Measurements from ENCODE around the gene LCN1.

The LCN1 gene

DNA sequence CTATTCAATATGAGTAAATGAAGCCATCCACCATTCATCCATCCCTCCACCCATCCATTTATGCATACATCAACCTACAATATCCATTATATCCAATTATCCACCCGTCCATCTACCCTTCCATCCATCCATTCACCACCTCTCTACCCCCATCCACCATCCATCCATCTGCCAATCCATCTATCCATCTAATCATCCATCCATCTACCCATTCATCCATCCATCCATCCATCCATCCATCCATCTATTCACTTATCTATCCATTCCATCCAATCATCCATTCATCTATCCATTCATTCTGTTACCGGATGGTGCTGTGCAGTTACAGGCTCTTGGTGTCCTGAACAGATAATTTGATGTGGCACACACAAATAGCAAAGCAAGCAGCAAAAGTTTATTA lies 51.0 kb downstream of the LCN1 start:
- Histone ChIP-seq H3K27me3 (ENCODE audit: insufficient read depth, low read length, poor library complexity, severe bottlenecking) (no peaks in the 10 kb centered on the region), H3K4me3 (ENCODE audit: low read length, poor library complexity, severe bottlenecking) (no peak overlapping the region), H3K36me3 (ENCODE audit: insufficient read depth, low read length) (no peaks in the 10 kb centered on the region), H3K79me2 (ENCODE audit: insufficient read depth, low read length) (no peaks in the 10 kb centered on the region), H3K4me1 (ENCODE audit: insufficient read depth, low read length, poor library complexity, severe bottlenecking) (no peaks in the 10 kb centered on the region), H3K9ac (ENCODE audit: low read depth, low read length, poor library complexity, severe bottlenecking) (no peak overlapping the region), H3K9me3 (ENCODE audit: insufficient read depth, low read depth, low read length) (no peaks in the 10 kb centered on the region; the same call in 1 of the 2 replicates), H3K4me2 (ENCODE audit: low read depth, low read length, poor library complexity, severe bottlenecking) (no peak overlapping the region), H4K20me1 (ENCODE audit: insufficient read depth, low read length, poor library complexity, severe bottlenecking) (no peaks in the 10 kb centered on the region), H3F3A (ENCODE audit: low read depth) (no peaks in the 10 kb centered on the region), H3K9me2 (replicated peaks; ENCODE audit: low read depth, low read length) (no peaks in the 10 kb centered on the region), H2AFZ (ENCODE audit: low read length) (no peak overlapping the region)
- no peak for TF ChIP-seq EZH2phosphoT487 (IDR thresholded peaks at IDR 0.05; ENCODE audit: borderline replicate concordance)
- TF ChIP-seq CTCF (conservative IDR thresholded peaks at IDR 0.05; ENCODE audit: low read length), result no peak

DNA sequence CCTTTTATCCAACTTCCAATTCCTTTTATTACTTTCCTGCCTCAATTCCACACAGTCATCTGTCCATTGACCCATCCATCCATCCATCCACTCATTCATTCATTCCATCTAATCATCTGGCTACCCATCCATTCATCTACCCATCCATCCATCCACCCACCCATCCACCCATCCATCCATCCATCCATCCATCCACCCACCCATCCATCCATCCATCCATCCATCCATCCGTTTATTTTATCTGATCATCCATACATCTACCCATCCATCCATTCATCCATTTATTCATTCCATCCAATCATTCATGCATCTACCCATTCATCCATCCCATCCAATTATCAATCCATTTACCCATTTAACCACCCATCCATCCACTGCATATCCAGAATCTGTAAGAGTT lies 51.9 kb downstream of the LCN1 start:
- no peaks in the 10 kb centered on the region for H3K27me3 ChIP-seq (ENCODE audit: insufficient read depth, low read length, poor library complexity, severe bottlenecking)

DNA sequence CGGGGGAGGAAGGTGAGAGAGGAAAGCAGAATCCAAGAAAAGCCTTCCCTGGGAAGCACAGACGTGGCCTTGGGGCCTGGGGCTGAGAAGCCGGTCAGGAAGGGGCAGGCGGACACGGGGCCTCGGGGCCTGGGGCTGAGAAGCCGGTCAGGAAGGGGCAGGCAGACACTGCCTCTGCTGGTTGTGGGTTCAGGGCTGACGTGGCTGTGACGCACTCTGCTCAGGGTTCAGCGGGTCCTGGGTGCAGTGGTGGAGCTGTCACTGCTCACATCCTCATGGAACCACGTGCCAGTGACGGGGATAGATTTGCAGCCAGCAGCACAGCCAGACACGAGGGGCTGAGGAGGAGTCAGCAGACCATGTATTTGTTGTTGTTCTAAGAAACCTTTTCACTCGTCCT lies 53.1 kb downstream of the LCN1 start:
- no peaks in the 10 kb centered on the region for H3K36me3 ChIP-seq (ENCODE audit: insufficient read depth, low read length)
- no peak for TF ChIP-seq EZH2phosphoT487 (IDR thresholded peaks at IDR 0.05; ENCODE audit: borderline replicate concordance)
- no peaks in the 10 kb centered on the region for H3K4me1 ChIP-seq (ENCODE audit: insufficient read depth, low read length, poor library complexity, severe bottlenecking)
- H3K79me2 ChIP-seq (ENCODE audit: insufficient read depth, low read length), result no peaks in the 10 kb centered on the region
- H3K4me3 ChIP-seq (ENCODE audit: low read length, poor library complexity, severe bottlenecking), result no peak overlapping the region
- H3K9ac ChIP-seq (ENCODE audit: low read depth, low read length, poor library complexity, severe bottlenecking), result no peak overlapping the region
- no peaks in the 10 kb centered on the region for H3F3A ChIP-seq (ENCODE audit: low read depth)
- H2AFZ ChIP-seq (ENCODE audit: low read length), result no peak overlapping the region
- no peak overlapping the region for H3K4me2 ChIP-seq (ENCODE audit: low read depth, low read length, poor library complexity, severe bottlenecking)
- no peaks in the 10 kb centered on the region for H3K9me2 ChIP-seq (replicated peaks; ENCODE audit: low read depth, low read length)
- H4K20me1 ChIP-seq (ENCODE audit: insufficient read depth, low read length, poor library complexity, severe bottlenecking), result no peaks in the 10 kb centered on the region
- no peaks in the 10 kb centered on the region for H3K27me3 ChIP-seq (ENCODE audit: insufficient read depth, low read length, poor library complexity, severe bottlenecking)
- H3K9me3 ChIP-seq (ENCODE audit: insufficient read depth, low read depth, low read length), result no peaks in the 10 kb centered on the region; the same call in 1 of the 2 replicates

More for the DNA sequence above, 51.9 kb downstream of the LCN1 start:
- H3K4me2 ChIP-seq (ENCODE audit: low read depth, low read length, poor library complexity, severe bottlenecking), result no peak overlapping the region
- TF ChIP-seq CTCF (conservative IDR thresholded peaks at IDR 0.05; ENCODE audit: low read length) (no peak), EZH2phosphoT487 (IDR thresholded peaks at IDR 0.05; ENCODE audit: borderline replicate concordance) (no peak)
- H3K9me2 ChIP-seq (replicated peaks; ENCODE audit: low read depth, low read length), result no peaks in the 10 kb centered on the region
- H2AFZ ChIP-seq (ENCODE audit: low read length), result no peak overlapping the region
- no peak overlapping the region for H3K4me3 ChIP-seq (ENCODE audit: low read length, poor library complexity, severe bottlenecking)
- H3K4me1 ChIP-seq (ENCODE audit: insufficient read depth, low read length, poor library complexity, severe bottlenecking), result no peaks in the 10 kb centered on the region
- H3F3A ChIP-seq (ENCODE audit: low read depth), result no peaks in the 10 kb centered on the region
- no peaks in the 10 kb centered on the region for H3K79me2 ChIP-seq (ENCODE audit: insufficient read depth, low read length)
- no peaks in the 10 kb centered on the region for H3K36me3 ChIP-seq (ENCODE audit: insufficient read depth, low read length)
- no peak overlapping the region for H3K9ac ChIP-seq (ENCODE audit: low read depth, low read length, poor library complexity, severe bottlenecking)
- H3K9me3 ChIP-seq (ENCODE audit: insufficient read depth, low read depth, low read length), result no peaks in the 10 kb centered on the region; the same call in 1 of the 2 replicates
- H4K20me1 ChIP-seq (ENCODE audit: insufficient read depth, low read length, poor library complexity, severe bottlenecking), result no peaks in the 10 kb centered on the region

DNA sequence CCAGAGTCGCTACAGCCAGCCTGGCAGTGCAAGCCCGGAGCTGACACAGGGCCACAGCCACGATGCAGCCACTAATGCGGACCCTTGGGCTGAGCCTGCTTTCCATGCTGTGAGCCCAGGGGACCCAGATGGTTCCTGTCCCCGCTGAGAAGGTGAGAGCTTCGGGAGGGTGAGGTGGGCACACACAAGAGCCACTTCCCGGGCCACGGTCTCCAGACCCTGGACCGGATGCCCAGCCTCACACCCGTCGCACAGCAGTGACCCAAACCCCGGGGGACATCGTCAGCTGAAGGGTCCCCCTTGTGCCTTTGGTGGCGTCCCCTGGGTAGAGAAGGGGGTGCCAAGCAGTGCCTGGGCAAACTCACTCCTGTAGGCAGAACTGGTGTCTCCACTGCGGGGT lies 53.7 kb downstream of the LCN1 start:
- no peak overlapping the region for H2AFZ ChIP-seq (ENCODE audit: low read length)
- H3K9me2 ChIP-seq (replicated peaks; ENCODE audit: low read depth, low read length), result no peaks in the 10 kb centered on the region
- no peaks in the 10 kb centered on the region for H3F3A ChIP-seq (ENCODE audit: low read depth)
- H3K27me3 ChIP-seq (ENCODE audit: insufficient read depth, low read length, poor library complexity, severe bottlenecking), result no peaks in the 10 kb centered on the region
- H3K4me2 ChIP-seq (ENCODE audit: low read depth, low read length, poor library complexity, severe bottlenecking), result no peak overlapping the region
- H3K36me3 ChIP-seq (ENCODE audit: insufficient read depth, low read length), result no peaks in the 10 kb centered on the region
- H3K9me3 ChIP-seq (ENCODE audit: insufficient read depth, low read depth, low read length), result no peaks in the 10 kb centered on the region; the same call in 1 of the 2 replicates
- H3K4me1 ChIP-seq (ENCODE audit: insufficient read depth, low read length, poor library complexity, severe bottlenecking), result no peaks in the 10 kb centered on the region
- H3K9ac ChIP-seq (ENCODE audit: low read depth, low read length, poor library complexity, severe bottlenecking), result no peak overlapping the region
- H4K20me1 ChIP-seq (ENCODE audit: insufficient read depth, low read length, poor library complexity, severe bottlenecking), result no peaks in the 10 kb centered on the region
- H3K79me2 ChIP-seq (ENCODE audit: insufficient read depth, low read length), result no peaks in the 10 kb centered on the region
- no peak overlapping the region for H3K4me3 ChIP-seq (ENCODE audit: low read length, poor library complexity, severe bottlenecking)
- no peak for TF ChIP-seq CTCF (conservative IDR thresholded peaks at IDR 0.05; ENCODE audit: low read length)
- no peak for TF ChIP-seq EZH2phosphoT487 (IDR thresholded peaks at IDR 0.05; ENCODE audit: borderline replicate concordance)
